ENCODE results near the gene CDCP1. TPM values are rescaled to one million over a fixed set of nuclear protein-coding genes. Genes with fewer than 3 reads are reported as not detected.
A peak's percentile ranks its signal among the peaks of the same experiment; 100 is the strongest.
"Not testable (repeated sequence)": the region's sequence is repeated elsewhere in the genome, so short reads cannot be mapped to it uniquely, and the experiment has no call there.

CDCP1 gene
- total and polyA plus RNA-seq, 8 donors: 0.30 to 31.4 (median 0.57) TPM

GRCh38 chr3:45078910-45079522 is 67.2 kb downstream of the CDCP1 start:
- ATAC-seq (no peak), DNase-seq (no peak)

GRCh38 chr3:45078256-45078655 is 67.9 kb downstream of the CDCP1 start:
- intact Hi-C loops (cut with DNase I); H3K4me3 ChIP-seq; H3K4me1 ChIP-seq; ATAC-seq; H3K36me3 ChIP-seq; H3K27me3 ChIP-seq; H3K27ac ChIP-seq; H3K9me3 ChIP-seq; DNase-seq: not testable (repeated sequence)

More at GRCh38 chr3:45078910-45079522, 67.2 kb downstream of the CDCP1 start:
- no peaks in the 10 kb centered on the region for H3K4me1 ChIP-seq
- no peak overlapping the region for H3K4me3 ChIP-seq
- no peaks in the 10 kb centered on the region for H3K9me3 ChIP-seq
- TF ChIP-seq CTCF (IDR thresholded peaks at IDR 0.05): no peak
- no peaks in the 10 kb centered on the region for H3K36me3 ChIP-seq
- H3K27me3 ChIP-seq: no peaks in the 10 kb centered on the region
- intact Hi-C loops (cut with DNase I): no loop called here
- H3K27ac ChIP-seq: no peak overlapping the region

- no peaks in the 10 kb centered on the region for H3K27me3 ChIP-seq
- intact Hi-C loops (cut with DNase I): no loop called here
- TF ChIP-seq CTCF (IDR thresholded peaks at IDR 0.05): no peak
- H3K9me3 ChIP-seq: no peaks in the 10 kb centered on the region
- H3K36me3 ChIP-seq: no peaks in the 10 kb centered on the region
- no peaks in the 10 kb centered on the region for H3K4me1 ChIP-seq
- ATAC-seq (no peak), DNase-seq (no peak)
- H3K4me3 ChIP-seq: no peak overlapping the region
- peak overlapping the region in 1 of 2 donors; percentile 45 for H3K27ac ChIP-seq
Measured at GRCh38 chr3:45075821-45076625, 70.2 kb downstream of the CDCP1 start.

GRCh38 chr3:45071075-45071474 is 75.1 kb downstream of the CDCP1 start:
- Histone ChIP-seq H3K9me3 (no peaks in the 10 kb centered on the region), H3K36me3 (no peaks in the 10 kb centered on the region), H3K27me3 (no peaks in the 10 kb centered on the region), H3K4me1 (peaks cover 0 to 3% of the 10 kb centered on the region in 2 donors), H3K27ac (no peak overlapping the region), H3K4me3 (no peak overlapping the region)
- DNase-seq (no peak), ATAC-seq (no peak)
- intact Hi-C loops (cut with DNase I): no loop called here
- TF ChIP-seq CTCF (IDR thresholded peaks at IDR 0.05): no peak

- no peaks in the 10 kb centered on the region for H3K27me3 ChIP-seq
- DNase-seq (no peak), ATAC-seq (no peak)
- no peaks in the 10 kb centered on the region for H3K9me3 ChIP-seq
- no peak overlapping the region for H3K27ac ChIP-seq
- no peaks in the 10 kb centered on the region for H3K36me3 ChIP-seq
- no peak for TF ChIP-seq CTCF (IDR thresholded peaks at IDR 0.05)
- no peak overlapping the region for H3K4me3 ChIP-seq
- intact Hi-C loops (cut with DNase I): no loop called here
- H3K4me1 ChIP-seq: peaks cover 0 to 34% of the 10 kb centered on the region in 2 donors
Measured at GRCh38 chr3:45067941-45068340, 78.2 kb downstream of the CDCP1 start.
